LNCaP clone FGC (cell line): ENCODE measurements around the gene STOML3.
A peak's percentile ranks its signal among the peaks of the same experiment; 100 is the strongest.

Experiments
- DNase-seq: peaks from one replicate; pipeline ENCODE4 v3.0.0-alpha.2; 2011; ENCODE audit warnings: low read depth
- H3K4me3 ChIP-seq: 2 replicates; pipeline ENCODE4 v1.5.1; 2011; ENCODE audit warnings: mild to moderate bottlenecking, low read depth, low read length, control low read depth
- CTCF ChIP-seq: IDR thresholded peaks from 2 replicates; pipeline ENCODE4 v1.5.1; 2012; ENCODE audit warnings: mild to moderate bottlenecking; ENCODE audit not compliant: control insufficient read depth, insufficient read depth; ENCODE audit errors: extremely low read depth

The STOML3 gene

DNA sequence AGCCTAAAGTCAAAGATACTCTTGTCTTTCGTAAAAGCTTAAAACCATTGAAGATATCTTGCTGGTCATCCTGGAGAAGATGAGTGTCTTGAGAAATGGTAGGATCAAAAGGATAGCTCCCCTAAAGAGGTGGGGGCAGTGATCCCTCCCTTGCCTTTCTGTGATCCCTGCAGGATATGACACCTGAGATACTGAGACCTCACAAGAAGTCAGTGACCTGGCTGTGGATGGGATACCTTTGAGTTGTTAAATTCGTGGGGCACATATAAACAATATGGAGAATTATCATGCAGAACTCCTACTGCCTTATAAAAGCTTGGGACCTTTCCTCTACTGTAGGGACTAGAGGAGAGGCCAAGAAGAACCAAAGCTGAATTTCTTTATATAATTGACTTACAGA lies 21.4 kb downstream of the STOML3 start:
- no peak for DNase-seq
- no peak for TF ChIP-seq CTCF

GRCh38 chr13:38967446-38967845 lies 23.2 kb downstream of the STOML3 start:
- no peak for TF ChIP-seq CTCF
- peak; percentile 2 for DNase-seq
- H3K4me3 ChIP-seq: no peak overlapping the region

More for the DNA sequence above, 21.4 kb downstream of the STOML3 start:
- H3K4me3 ChIP-seq: no peak overlapping the region

- TF ChIP-seq CTCF: no peak
- DNase-seq: no peak
- H3K4me3 ChIP-seq: no peak overlapping the region
These were observed 25.4 kb downstream of the STOML3 start for GRCh38 chr13:38965281-38965680.

DNA sequence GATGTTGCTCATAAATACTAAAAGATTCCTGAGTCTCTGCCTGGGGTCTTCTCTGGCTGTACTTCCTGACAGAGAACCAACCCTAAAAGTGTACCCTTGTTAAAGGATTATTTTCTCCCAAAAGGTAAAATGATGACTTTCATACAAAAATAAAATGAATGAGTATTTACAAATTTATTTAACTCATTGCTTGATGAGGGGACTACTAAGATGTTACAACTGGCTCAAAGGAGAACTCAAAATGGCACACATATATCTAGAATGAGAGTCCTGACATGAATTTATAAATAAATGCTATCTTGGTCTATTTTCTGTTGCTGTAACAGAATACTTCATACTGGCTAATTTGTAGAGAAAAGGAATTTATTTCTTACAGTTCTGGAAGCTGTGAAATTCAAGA lies 30.5 kb downstream of the STOML3 start:
- DNase-seq: no peak
- H3K4me3 ChIP-seq: no peak overlapping the region
- no peak for TF ChIP-seq CTCF

- DNase-seq: no peak
- TF ChIP-seq CTCF: no peak
- no peak overlapping the region for H3K4me3 ChIP-seq
These were observed 32.6 kb downstream of the STOML3 start for GRCh38 chr13:38957794-38958592.

GRCh38 chr13:38954844-38955243 lies 35.8 kb downstream of the STOML3 start:
- DNase-seq: no peak
- no peak for TF ChIP-seq CTCF
- no peak overlapping the region for H3K4me3 ChIP-seq

- no peak for DNase-seq
- no peak overlapping the region for H3K4me3 ChIP-seq
- TF ChIP-seq CTCF: no peak
These were observed 36.3 kb downstream of the STOML3 start for GRCh38 chr13:38954291-38954690.
